Adrenal gland (tissue), 5 donors: Measurements from ENCODE around the gene PLA2G4B.

Experiments
- CTCF ChIP-seq, 6 experiments: fragments of 450-650 bp in 4 of 6; fragments of 200-600 bp in 2 of 6; sonication (generic) in 1 of 6; IDR thresholded peaks; 1 replicate in 5 of 6; 2 replicates in 1 of 6; pipeline versions ENCODE4 v1.5.1 to v1.8.0; 2016 to 2021; ENCODE audit warnings: antibody characterized with exemption in 6 of 6, mild to moderate bottlenecking in 2 of 6, moderate library complexity in 1 of 6
- POLR2A ChIP-seq, 2 donors: fragments of 450-650 bp; IDR thresholded peaks; one replicate each; pipeline ENCODE4 v1.6.1; 2017; ENCODE audit warnings: antibody characterized with exemption in 2 of 2, mild to moderate bottlenecking in 2 of 2, moderate library complexity in 1 of 2
- donor health status: DM: no; HTN: no; CAD: no.

GRCh38 chr15:41801185-41801584, 37.5 kb upstream of the PLA2G4B start:
- TF ChIP-seq POLR2A (IDR thresholded peaks at IDR 0.05) (no peak), CTCF (IDR thresholded peaks at IDR 0.05) (no peak)
